Neural crest cell (in vitro differentiated cells): ENCODE measurements around the gene ARHGAP12. TPM values are rescaled to one million over a fixed set of nuclear protein-coding genes. Genes with fewer than 3 reads are reported as not detected.

Experiments
- DNase-seq: peaks from one replicate; pipeline ENCODE4 v3.0.0; 2021; ENCODE audit warnings: low read depth, mixed read lengths, low spot score
- H3K27ac Mint-ChIP-seq: one replicate; pipeline ENCODE4 v1.8.0; 2021; ENCODE audit warnings: mild to moderate bottlenecking, mixed read lengths; ENCODE audit not compliant: unreplicated experiment
- H3K27me3 Mint-ChIP-seq: 2 replicates; pipeline ENCODE4 v1.8.0; 2021; ENCODE audit warnings: low read depth, mild to moderate bottlenecking, mixed read lengths
- H3K36me3 Mint-ChIP-seq: 2 replicates; pipeline ENCODE4 v1.8.0; 2021; ENCODE audit warnings: low read depth, mild to moderate bottlenecking, mixed read lengths
- H3K4me1 Mint-ChIP-seq: 2 replicates; pipeline ENCODE4 v1.8.0; 2021; ENCODE audit warnings: mixed read lengths
- H3K4me3 Mint-ChIP-seq: one replicate; pipeline ENCODE4 v1.8.0; 2021; ENCODE audit warnings: mild to moderate bottlenecking, mixed read lengths
- H3K9me3 Mint-ChIP-seq: 2 replicates; pipeline ENCODE4 v1.8.0; 2021; ENCODE audit warnings: mixed read lengths
- total RNA-seq: library from RNA; stranded (reverse); gene quantifications from 2 replicates; pipeline ENCODE4 v1.2.1, GENCODE V29; 2021
- TF ChIP-seq, protein P1 (sequence below): fragments of 200-600 bp; sonication (generic); conservative IDR thresholded peaks from 2 replicates; pipeline ENCODE4 v1.5.0; 2021; ENCODE audit warnings: antibody characterized with exemption, mild to moderate bottlenecking

Gene ARHGAP12
- total RNA-seq, 1 donor from 2014 or later: 33.0 TPM

DNA sequence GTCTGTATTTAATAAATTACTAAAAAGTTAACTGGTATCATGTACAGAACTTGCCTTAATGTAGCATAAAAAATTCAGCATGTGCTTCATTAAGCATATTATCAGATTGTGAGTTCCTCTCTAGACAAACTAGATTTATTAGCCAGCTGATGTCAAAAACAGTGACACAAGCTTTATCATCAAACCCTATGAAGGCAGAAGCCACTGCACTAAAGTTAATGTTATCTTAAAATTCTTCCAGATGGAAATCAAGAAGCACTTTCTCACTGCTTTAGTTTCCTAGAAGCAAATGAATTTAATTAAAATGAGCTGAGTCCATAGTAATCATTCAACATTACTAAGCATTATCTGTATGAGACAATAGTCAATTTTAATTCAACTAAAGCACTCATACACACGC, 96.4 kb downstream of the ARHGAP12 start:
- TF ChIP-seq, protein P1, sequence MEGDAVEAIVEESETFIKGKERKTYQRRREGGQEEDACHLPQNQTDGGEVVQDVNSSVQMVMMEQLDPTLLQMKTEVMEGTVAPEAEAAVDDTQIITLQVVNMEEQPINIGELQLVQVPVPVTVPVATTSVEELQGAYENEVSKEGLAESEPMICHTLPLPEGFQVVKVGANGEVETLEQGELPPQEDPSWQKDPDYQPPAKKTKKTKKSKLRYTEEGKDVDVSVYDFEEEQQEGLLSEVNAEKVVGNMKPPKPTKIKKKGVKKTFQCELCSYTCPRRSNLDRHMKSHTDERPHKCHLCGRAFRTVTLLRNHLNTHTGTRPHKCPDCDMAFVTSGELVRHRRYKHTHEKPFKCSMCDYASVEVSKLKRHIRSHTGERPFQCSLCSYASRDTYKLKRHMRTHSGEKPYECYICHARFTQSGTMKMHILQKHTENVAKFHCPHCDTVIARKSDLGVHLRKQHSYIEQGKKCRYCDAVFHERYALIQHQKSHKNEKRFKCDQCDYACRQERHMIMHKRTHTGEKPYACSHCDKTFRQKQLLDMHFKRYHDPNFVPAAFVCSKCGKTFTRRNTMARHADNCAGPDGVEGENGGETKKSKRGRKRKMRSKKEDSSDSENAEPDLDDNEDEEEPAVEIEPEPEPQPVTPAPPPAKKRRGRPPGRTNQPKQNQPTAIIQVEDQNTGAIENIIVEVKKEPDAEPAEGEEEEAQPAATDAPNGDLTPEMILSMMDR: no peak
- Mint-ChIP-seq H3K27me3 (no peaks in the 10 kb centered on the region), H3K4me3 (no peak overlapping the region), H3K36me3 (peaks cover 3% of the 10 kb centered on the region), H3K9me3 (no peaks in the 10 kb centered on the region), H3K4me1 (peaks cover 5% of the 10 kb centered on the region), H3K27ac (no peak overlapping the region)
- no peak for DNase-seq

DNA sequence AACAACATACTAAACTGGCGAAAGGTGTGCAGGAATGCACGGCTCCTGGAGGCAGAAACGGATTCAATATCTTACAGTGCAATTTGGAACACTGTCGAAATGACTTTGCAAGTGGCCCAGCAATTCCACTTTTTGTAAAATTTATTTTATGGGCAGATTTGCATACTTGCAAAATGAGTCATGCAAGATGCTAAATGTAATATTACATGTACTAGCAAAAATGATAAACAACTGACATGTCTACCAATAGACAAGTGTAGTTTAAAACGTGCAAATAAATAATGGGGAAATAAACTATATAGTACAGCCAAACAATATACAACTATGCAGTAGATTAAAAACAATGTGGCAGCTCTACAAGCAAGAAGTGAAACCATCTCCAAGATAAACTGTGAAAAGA, 97.7 kb downstream of the ARHGAP12 start:
- TF ChIP-seq, protein P1: no peak
- no peak for DNase-seq
- H3K4me3 Mint-ChIP-seq: no peak overlapping the region
- H3K9me3 Mint-ChIP-seq: no peaks in the 10 kb centered on the region
- H3K36me3 Mint-ChIP-seq: peaks cover 3% of the 10 kb centered on the region
- no peaks in the 10 kb centered on the region for H3K4me1 Mint-ChIP-seq
- no peak overlapping the region for H3K27ac Mint-ChIP-seq
- no peaks in the 10 kb centered on the region for H3K27me3 Mint-ChIP-seq

DNA sequence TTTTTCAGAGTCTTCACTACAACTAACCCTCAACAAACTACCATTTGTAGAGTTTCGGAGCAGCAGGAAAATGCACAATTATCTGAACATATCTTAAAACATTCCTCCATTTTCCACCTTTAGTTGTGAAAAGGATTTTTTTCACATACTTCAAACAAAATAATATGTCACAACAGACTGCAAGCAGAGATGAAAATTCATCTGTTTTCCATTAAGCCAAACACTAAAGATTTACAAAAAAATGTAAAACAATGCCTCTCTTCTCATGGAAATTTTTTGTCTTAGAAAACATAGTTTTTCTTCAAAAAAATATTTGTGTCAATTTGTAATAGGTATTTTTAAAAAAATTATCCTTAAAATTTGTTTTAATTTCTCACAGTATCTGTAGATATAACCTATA, 98.9 kb downstream of the ARHGAP12 start:
- DNase-seq: no peak
- Mint-ChIP-seq H3K9me3 (no peaks in the 10 kb centered on the region), H3K4me1 (no peaks in the 10 kb centered on the region), H3K27ac (no peak overlapping the region), H3K36me3 (peaks cover 3% of the 10 kb centered on the region), H3K27me3 (no peaks in the 10 kb centered on the region), H3K4me3 (no peak overlapping the region)
- TF ChIP-seq, protein P1: no peak

DNA sequence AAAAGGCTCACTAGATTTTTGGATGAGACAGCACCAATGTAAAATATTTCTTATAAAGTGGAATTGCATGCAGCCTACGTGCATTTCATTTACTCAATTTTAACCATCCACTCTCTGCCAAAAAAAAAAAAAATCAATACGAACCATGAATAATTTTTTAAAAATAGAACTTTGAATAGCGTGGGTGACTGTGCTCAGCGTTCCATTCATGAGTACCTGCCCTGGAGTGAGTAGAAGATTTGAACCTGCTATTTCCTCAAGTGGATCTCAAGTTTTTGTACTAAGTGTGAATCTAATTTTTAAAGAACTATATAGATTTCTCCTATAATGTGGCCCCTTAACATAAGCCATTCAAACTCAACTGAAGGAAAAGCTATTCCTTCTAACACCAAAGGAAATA, 105.3 kb downstream of the ARHGAP12 start:
- DNase-seq: no peak
- TF ChIP-seq, protein P1: no peak
- Mint-ChIP-seq H3K36me3 (peaks cover 6% of the 10 kb centered on the region), H3K4me3 (no peak overlapping the region), H3K27me3 (no peaks in the 10 kb centered on the region), H3K9me3 (no peaks in the 10 kb centered on the region), H3K27ac (no peak overlapping the region), H3K4me1 (peaks cover 5% of the 10 kb centered on the region)

DNA sequence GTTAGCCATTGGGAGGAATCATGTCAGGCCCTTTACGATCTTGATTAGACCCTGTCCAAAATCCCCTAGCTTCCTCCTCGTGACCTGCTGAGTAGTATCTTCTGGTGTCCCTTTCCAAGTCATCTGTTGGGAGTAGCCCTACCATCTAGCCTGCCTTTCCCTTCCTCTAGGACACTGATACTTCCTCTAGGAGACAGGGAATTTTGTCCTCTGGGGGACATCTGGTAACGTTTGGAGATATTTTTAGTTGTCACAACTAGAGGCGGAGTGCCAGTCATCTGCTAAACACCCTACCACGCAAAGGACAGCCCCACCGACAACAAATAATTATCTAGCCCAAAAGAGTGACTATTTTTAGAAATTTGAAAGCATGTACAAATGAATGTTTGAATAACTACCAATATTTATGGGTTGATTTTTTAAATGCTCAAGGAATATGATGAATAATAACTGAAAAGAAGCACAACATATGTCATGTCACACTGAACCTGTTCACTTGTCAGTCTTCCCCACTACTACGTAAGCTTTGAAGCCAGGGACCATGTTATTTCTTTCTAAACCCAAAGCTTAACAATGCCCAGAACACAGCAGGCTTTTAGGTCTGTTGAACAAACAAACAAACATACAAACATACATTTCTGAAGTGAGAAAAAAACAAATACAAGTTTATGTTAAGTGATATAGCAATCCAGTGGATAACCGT, 105.9 kb downstream of the ARHGAP12 start:
- DNase-seq: no peak
- Mint-ChIP-seq H3K4me3 (no peak overlapping the region), H3K36me3 (peaks cover 4% of the 10 kb centered on the region), H3K27ac (no peak overlapping the region), H3K9me3 (no peaks in the 10 kb centered on the region), H3K4me1 (peaks cover 5% of the 10 kb centered on the region), H3K27me3 (no peaks in the 10 kb centered on the region)
- TF ChIP-seq, protein P1: no peak
